ENCODE results near the gene KRTAP19-1.

Gene KRTAP19-1

DNA sequence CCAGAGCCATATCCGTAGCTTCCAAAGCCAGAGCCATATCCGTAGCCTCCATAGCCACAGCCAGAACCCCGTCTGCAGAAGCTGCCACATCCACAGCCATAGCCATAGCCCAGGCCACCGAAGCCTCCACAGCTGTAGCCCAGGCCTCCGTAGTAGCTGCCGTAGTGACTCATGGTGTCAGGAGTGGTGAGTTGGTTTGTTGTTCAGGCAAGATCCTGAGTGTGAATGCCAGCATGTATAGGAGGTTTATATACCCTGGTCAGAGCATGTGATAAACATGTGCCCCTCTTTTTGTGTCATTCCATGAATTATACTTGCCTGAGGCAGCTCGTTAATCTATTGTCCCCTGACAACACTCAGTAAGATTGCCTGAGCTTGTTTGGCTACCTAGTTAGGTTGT, at the start of gene KRTAP19-1:
Gene KRTAP19-1 (minus strand): TSS at position 223 of the 400 bp plus-strand sequence. CDS start 50 bp downstream, at position 173.
- no peak for DNase-seq (ENCODE audit: low spot score)

DNA sequence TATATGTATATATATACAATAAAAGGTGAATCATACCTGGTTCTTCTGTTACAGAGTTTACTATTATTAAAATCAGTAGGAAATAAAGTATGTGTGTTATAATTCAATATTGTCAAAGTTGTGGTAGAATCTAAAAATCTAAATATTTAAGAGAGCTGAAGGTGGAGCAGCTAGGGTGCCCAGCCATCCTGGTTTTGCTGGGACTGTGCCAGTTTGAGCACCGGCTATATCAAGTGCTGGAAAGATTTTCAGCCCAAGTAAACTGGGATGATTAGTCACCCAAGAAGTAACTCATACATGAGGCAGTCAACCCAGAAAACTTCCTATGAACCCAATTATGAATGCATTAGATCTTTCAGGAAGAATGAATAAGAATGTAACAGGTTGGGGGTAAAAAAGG, 38.7 kb upstream of the KRTAP19-1 start:
- DNase-seq (ENCODE audit: low spot score): no peak

DNA sequence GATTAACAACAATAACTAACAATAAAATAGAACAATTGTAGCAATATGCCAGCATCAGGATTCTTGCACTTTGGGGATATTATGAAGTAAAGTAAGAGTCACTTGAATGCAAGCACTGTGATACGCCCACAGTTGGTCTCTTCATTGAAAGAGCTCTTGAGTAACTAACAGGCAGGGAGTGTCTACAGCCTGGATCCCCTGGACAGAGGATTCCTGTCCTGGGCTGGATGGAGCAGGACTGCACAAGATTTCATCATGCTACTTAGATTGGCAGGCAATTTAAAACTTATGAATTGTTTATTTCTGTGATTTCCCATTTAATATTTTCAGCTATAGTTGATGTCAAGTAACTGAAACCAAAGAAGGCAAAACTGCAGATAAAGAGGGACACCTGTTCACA, 35.5 kb upstream of the KRTAP19-1 start:
- no peak for DNase-seq (ENCODE audit: low spot score)

DNA sequence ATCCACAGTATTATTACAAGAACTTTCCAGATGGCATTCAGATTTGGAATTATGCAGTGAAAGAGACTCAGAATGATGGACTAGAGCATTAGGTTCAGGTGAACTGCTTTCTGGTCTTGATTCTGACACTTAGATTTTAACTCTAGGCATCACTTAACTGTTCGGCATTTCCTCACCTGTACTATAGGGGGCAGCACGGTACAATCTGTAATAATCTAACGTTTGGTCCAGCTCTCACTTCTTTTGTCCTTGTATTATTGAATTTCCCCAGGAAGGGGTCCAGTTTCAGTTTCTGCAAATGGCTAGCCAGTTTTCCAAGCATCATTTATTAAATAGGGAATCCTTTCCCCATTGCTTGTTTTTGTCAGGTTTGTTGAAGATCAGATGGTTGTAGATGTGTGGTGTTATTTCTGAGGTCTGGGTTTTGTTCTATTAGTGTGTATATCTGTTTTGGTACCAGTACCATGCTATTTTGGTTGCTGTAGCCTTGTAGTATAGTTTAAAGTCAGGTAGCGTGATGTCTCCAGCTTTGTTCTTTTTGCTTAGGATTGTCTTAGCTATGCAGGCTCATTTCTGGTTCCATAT, 25.5 kb upstream of the KRTAP19-1 start:
- DNase-seq (ENCODE audit: low spot score): peak; percentile 24

GRCh38 chr21:30502041-30502440, 21.9 kb upstream of the KRTAP19-1 start, which contains the start of gene KRTAP19-5:
KRTAP19-5 (minus strand) TSS chr21:30502141; CDS start chr21:30502090, 51 bp downstream.
- no peak for DNase-seq (ENCODE audit: low spot score)

DNA sequence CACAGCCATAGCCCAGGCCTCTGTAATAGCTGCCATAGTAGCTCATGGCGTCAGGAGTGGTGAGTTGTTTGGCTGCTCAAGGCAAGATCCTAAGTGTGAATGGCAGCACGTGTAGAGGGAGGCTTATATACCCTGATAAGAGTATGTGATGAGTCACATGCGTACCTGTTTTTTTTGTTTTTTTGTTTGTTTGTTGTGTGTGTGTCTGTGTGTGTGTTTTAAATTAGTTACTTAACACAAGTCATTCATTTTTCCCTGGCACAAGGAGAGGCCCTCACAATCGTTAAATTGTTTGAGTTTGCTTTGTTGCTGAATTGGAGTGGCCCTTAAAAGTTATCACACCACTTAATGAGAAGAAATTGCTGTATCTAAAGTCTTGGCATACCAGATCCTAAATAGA, 16.9 kb upstream of the KRTAP19-1 start, which contains the start of gene KRTAP19-4:
Gene KRTAP19-4 (minus strand): TSS at position 101 of the 400 bp plus-strand sequence. CDS start 55 bp downstream, at position 46.
- DNase-seq (ENCODE audit: low spot score): no peak

DNA sequence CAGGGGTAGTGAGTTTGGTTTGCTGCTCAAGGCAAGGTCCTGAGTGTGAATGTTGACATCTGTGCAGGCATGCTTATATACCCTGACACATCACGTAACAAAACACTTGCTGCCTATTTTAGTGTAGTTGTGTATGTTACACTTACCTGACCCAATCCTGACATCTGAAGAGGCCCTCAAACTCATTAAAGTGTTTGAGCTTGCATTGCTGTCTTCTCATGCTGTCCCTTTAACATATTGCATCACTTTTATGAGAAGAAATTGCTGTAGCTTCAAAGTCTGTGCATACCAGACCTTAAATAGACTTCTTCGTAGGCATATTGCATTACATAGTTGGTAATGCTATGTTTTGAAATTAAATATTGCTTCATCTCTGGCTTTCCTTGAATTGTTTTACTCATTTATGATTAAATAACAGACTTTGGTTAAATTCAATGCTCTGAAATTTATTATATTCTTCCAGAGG, 11.8 kb upstream of the KRTAP19-1 start, which contains the start of gene KRTAP19-3:
Gene KRTAP19-3 (minus strand): TSS at position 51 of the 466 bp plus-strand sequence. CDS start 56 bp downstream, outside the sequence.
- no peak for DNase-seq (ENCODE audit: low spot score)

DNA sequence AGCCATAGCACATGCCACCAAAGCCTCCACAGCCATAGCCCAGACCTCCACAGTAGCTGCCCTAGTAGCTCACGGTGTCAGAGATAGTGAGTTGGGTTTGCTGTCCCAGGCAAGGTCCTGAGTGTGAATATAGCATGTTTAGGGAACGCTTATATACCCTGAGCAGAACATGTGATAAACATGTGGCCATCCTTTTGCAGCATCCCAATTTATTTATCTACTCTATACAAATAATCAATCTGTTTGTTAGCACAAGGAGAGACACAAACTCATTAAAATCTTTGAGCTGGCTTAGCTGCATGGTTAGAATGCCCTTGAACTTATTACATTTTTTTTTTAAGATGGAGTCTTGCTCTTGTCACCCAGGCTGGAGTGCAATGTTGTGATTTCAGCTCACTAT, 7.2 kb upstream of the KRTAP19-1 start, which contains the start of gene KRTAP19-2:
Gene KRTAP19-2 (minus strand): TSS at position 101 of the 400 bp plus-strand sequence. CDS start 88 bp downstream, at position 13.
- DNase-seq (ENCODE audit: low spot score): no peak

GRCh38 chr21:30486180-30486579, 6.0 kb upstream of the KRTAP19-1 start:
- DNase-seq (ENCODE audit: low spot score): no peak

GRCh38 chr21:30482130-30482529, 2.0 kb upstream of the KRTAP19-1 start:
- no peak for DNase-seq (ENCODE audit: low spot score)

DNA sequence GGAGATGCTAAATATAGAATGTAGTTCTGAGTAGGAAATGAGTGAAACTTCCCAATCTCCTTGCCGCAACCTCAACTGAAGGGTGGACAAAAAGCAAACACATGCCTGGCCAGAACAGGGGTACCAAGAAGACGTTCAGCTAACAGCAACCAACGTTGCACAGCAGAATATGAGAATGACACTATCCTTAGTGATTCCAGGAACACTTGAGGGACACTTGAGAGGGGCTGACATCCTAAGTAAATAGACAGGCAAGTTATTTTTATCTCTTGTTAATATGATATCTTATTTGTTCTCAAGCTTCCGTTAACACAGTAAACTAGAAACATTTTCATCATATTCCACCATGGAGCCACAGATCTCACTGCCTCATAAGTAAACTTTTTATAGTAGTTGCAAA, 908 bp downstream of the KRTAP19-1 start:
- no peak for DNase-seq (ENCODE audit: low spot score)

DNA sequence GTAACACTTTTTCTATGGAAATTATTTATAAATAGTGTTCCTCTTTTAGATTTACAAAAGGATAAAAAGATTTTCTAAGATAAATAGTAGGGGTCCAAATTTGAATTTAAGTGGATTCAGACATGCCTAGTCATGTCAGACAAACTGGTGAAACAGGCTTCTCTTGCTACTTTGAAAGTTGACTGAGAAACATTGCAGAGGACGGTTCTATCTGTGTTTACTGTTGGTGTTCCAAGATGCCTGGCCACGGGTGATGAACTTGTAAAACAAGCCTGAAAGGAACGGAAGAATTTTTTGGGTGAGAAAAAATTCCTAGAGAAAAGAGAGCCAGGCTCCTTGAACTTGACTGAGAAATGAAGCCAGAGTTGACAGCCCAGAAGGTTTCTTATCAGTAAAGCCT, 2.2 kb downstream of the KRTAP19-1 start:
- DNase-seq (ENCODE audit: low spot score): no peak

DNA sequence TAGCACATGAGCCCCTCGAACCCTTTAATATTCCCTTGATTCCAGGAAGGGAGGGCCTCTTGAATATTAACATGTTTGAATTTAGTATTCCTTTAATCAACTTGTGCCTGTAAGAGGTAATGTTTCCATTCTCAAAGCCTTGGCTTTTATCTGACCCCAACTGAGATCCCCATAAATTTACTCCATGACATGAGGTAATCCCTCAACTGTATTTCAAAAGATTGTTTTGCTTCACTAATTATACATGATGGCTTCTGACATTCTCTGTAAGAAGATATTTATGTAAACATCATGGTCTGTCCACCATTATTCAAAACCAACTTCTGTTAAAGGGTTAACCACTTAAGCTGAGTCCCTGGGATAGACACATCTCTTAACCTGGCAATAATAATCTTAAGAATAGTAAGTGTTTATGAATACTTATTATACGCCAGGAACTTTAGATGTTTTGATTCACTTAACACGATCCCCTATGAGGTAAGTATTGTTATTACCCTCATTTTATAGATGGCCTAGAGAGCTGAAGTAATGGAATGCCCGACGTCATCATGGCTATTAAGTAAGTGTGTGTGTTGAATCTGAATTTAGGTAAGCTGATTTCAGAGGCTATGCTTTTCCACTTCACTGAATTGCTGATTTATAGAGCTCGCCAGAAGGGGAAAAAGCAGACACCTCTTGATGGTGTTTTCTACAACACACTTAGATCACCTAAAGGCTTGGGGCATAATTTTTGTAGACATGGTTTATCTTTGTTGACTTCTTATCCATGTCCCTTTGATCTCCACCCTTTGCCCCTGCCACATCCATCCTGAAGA, 11.1 kb downstream of the KRTAP19-1 start:
- no peak for DNase-seq (ENCODE audit: low spot score)

- peak; percentile 24 for DNase-seq (ENCODE audit: low spot score)
These were observed 16.5 kb downstream of the KRTAP19-1 start for GRCh38 chr21:30463713-30464112.

- DNase-seq (ENCODE audit: low spot score): no peak
These were observed 31.7 kb downstream of the KRTAP19-1 start for GRCh38 chr21:30448514-30448913.

DNA sequence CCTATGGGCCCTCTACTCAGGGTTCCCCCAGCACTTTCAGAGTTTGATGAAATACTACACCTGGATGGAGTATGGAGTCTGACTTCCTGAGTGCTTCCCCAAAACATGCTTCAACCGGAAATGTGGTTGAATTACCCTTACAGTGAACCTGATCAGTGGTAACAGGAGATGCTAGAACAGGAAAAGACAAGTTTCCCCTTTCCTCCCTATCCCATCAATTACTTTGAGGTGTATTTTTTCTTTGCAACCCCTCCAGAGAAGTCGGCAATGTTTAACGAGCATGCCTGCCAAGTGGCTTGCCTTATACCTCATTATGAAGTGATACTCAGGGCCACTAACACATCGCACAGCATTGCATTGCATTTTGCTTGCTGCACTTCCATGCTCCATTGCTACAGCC, 33.1 kb downstream of the KRTAP19-1 start:
- DNase-seq (ENCODE audit: low spot score): no peak

GRCh38 chr21:30444204-30444603, 36.0 kb downstream of the KRTAP19-1 start:
- no peak for DNase-seq (ENCODE audit: low spot score)

DNA sequence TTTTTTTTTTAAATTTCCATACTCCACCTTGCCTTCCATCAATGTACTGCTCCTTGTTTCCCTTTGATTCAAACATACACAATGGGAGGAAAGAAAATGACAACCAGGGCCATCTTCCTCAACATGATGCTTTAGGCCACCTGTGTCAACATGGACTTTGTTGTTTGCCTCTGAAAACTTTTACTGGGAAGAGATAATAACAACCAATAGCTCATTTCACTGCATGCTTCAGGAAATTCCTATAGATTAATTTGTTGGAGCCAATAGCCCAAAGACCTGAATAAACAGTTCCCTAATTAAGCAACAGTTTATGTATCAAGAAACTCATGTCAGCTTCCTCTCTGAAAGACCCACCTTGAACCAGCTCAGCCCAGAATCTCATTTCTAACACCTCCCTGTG, 36.9 kb downstream of the KRTAP19-1 start:
- DNase-seq (ENCODE audit: low spot score): no peak

- no peak for DNase-seq (ENCODE audit: low spot score)
These were observed 40.2 kb downstream of the KRTAP19-1 start, which contains the start of gene KRTAP15-1 for GRCh38 chr21:30439975-30440374. KRTAP15-1 (plus strand) TSS chr21:30440275; CDS start chr21:30440328, 53 bp downstream.

GRCh38 chr21:30437010-30437565, 43.1 kb downstream of the KRTAP19-1 start:
- no peak for DNase-seq (ENCODE audit: low spot score)

DNA sequence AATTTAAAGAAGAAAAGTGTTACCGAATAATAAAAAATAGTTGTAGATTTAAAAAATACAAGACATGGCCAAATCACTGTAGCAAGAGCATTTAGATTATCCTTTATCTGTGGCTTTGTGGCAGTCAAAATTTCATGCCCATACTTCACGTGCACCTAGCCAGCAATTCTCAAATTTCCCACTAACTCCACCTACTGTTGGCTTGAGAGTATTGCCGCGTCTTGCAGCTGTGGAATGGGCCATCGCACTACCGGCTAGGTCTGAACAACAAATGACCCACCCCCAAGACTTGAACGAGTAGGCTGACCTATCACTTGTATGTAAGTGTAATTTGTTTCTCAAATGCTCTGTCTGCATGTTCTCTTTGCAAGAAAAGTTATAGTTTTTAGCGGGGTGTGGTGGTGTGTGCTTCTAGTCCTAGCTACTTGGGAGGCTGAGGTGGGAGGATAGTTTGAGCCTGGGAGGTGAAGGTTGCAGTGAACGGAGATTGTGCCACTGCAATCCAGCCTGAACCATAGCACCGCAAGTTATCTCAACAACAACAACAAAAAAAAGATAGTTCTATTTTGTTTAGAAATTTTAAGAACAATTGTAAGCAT, 46.0 kb downstream of the KRTAP19-1 start:
- peak; percentile 40 for DNase-seq (ENCODE audit: low spot score)

DNA sequence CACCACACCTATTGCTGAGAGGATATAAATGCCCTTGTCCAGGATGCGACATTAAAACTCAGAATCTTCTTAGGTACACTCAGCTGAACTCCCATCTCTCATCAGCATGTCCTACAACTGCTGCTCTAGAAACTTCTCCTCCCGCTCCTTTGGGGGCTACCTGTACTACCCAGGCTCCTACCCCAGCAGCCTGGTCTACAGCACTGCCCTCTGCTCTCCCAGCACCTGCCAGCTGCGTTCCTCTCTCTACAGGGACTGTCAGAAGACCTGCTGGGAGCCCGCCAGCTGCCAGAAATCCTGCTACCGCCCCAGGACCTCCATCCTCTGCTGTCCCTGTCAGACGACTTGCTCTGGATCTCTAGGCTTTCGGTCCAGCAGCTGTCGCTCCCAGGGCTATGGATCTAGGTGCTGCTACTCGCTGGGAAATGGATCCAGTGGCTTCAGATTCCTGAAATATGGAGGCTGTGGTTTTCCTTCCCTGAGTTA, 50.0 kb downstream of the KRTAP19-1 start, which contains the start of gene KRTAP13-4:
Gene KRTAP13-4 (plus strand): TSS at position 51 of the 486 bp plus-strand sequence. CDS start 56 bp downstream, at position 107.
- no peak for DNase-seq (ENCODE audit: low spot score)

Measured in iPS-NIHi11 (cell line).